H1 (cell line): Measurements from ENCODE around the gene CNIH3. TPM values are rescaled to one million over a fixed set of nuclear protein-coding genes. Genes with fewer than 3 reads are reported as not detected.

Experiments used
- CTCF ChIA-PET: fragments of 300-600 bp; sonication (Branson Sonifier 250); formaldehyde crosslinking; loops from one replicate; lab custom pipeline; 2021; ENCODE audit not compliant: partially characterized antibody; lab: Charles Lee
- POLR2A ChIA-PET: fragments of 300-600 bp; sonication (Branson Sonifier 250); formaldehyde crosslinking; loops from one replicate; lab custom pipeline; 2021; ENCODE audit warnings: inconsistent platforms; ENCODE audit not compliant: partially characterized antibody; lab: Charles Lee
- DNase-seq, 2 experiments: peaks; one replicate each; pipeline versions ENCODE4 v3.0.0 to v3.0.0-alpha.2; 2010 to 2022; ENCODE audit warnings: low spot score in 2 of 2, low read depth in 1 of 2, mixed read lengths in 1 of 2
- FAIRE-seq: peaks from 2 replicates; lab custom pipeline; 2011; peaks lifted over from hg19 to GRCh38; lab: Jason Lieb, UNC
- H2AFZ ChIP-seq: 2 replicates; pipeline ENCODE4 v1.8.1; 2012; ENCODE audit warnings: low read length, inconsistent platforms
- H2AK5ac ChIP-seq: 2 replicates; pipeline ENCODE4 v1.6.1; 2013; ENCODE audit warnings: low read depth, low read length
- H2BK120ac ChIP-seq: replicated peaks from 2 replicates; pipeline ENCODE3; 2013; ENCODE audit warnings: low read depth, low read length, inconsistent platforms
- H2BK12ac ChIP-seq: 2 replicates; pipeline ENCODE4 v1.6.1; 2013; ENCODE audit warnings: low read depth, low read length
- H2BK15ac ChIP-seq: 2 replicates; pipeline ENCODE4 v1.6.1; 2013; ENCODE audit warnings: low read length
- H2BK20ac ChIP-seq: 2 replicates; pipeline ENCODE4 v1.6.1; 2013; ENCODE audit warnings: low read length
- H2BK5ac ChIP-seq: 2 replicates; pipeline ENCODE4 v1.6.1; 2013; ENCODE audit warnings: low read depth, low read length
- H3K14ac ChIP-seq: 2 replicates; pipeline ENCODE4 v1.6.1; 2013; ENCODE audit warnings: inconsistent platforms; ENCODE audit not compliant: insufficient read length
- H3K18ac ChIP-seq: 2 replicates; pipeline ENCODE4 v1.6.1; 2013; ENCODE audit warnings: low read length; ENCODE audit errors: extremely low read depth
- H3K23ac ChIP-seq: 2 replicates; pipeline ENCODE4 v1.6.1; 2013; ENCODE audit warnings: inconsistent platforms; ENCODE audit not compliant: insufficient read length
- H3K23me2 ChIP-seq: 2 replicates; pipeline ENCODE4 v1.6.1; 2013; ENCODE audit warnings: low read depth, low read length
- H3K27ac ChIP-seq: 2 replicates; pipeline ENCODE4 v1.6.1; 2011; ENCODE audit warnings: low read depth, low read length, inconsistent platforms
- H3K27me3 ChIP-seq, 4 experiments: replicated peaks in 1 of 4; 1 replicate in 1 of 4; 2 replicates in 3 of 4; pipeline versions ENCODE4 v1.6.1 to v1.8.1; 2011 to 2013; ENCODE audit warnings: low read length in 3 of 4, mild to moderate bottlenecking in 3 of 4, inconsistent platforms in 2 of 4, mixed read lengths in 2 of 4, moderate library complexity in 1 of 4; ENCODE audit not compliant: control insufficient read depth in 3 of 4, insufficient read depth in 3 of 4; ENCODE audit errors: extremely low read depth in 1 of 4
- H3K36me3 ChIP-seq, 4 experiments: 2 replicates each; pipeline versions ENCODE4 v1.6.1 to v1.8.1; 2011 to 2013; ENCODE audit warnings: mild to moderate bottlenecking in 4 of 4, low read length in 3 of 4, moderate library complexity in 2 of 4, control low read depth in 1 of 4, inconsistent platforms in 1 of 4; ENCODE audit not compliant: insufficient read depth in 4 of 4, control insufficient read depth in 2 of 4
- H3K4ac ChIP-seq: replicated peaks from 2 replicates; pipeline ENCODE3; 2013; ENCODE audit warnings: low read length, low read depth, mixed read lengths, inconsistent platforms; ENCODE audit not compliant: insufficient read length
- H3K4me1 ChIP-seq, 4 experiments: replicated peaks in 1 of 4; 1 replicate in 1 of 4; 2 replicates in 3 of 4; pipeline versions ENCODE4 v1.6.1 to v1.8.1; 2011 to 2013; ENCODE audit warnings: low read length in 3 of 4, inconsistent platforms in 2 of 4, mixed read lengths in 1 of 4; ENCODE audit not compliant: insufficient read depth in 4 of 4, control insufficient read depth in 3 of 4
- H3K4me2 ChIP-seq, 2 experiments: 2 replicates each; pipeline versions ENCODE4 v1.6.1 to v1.8.1; 2011 to 2013; ENCODE audit warnings: low read depth in 2 of 2, low read length in 2 of 2, control low read depth in 1 of 2, inconsistent platforms in 1 of 2, mild to moderate bottlenecking in 1 of 2; ENCODE audit not compliant: insufficient read depth in 1 of 2
- H3K4me3 ChIP-seq, 4 experiments: fragments of 200-600, 300-600 bp in 1 of 4; sonication (generic), shearing (Covaris generic), sonication (Bioruptor Twin) in 1 of 4; 2 replicates each; pipeline versions ENCODE4 v1.5.1 to v1.8.1; 2011 to 2016; ENCODE audit warnings: low read length in 4 of 4, low read depth in 3 of 4, control low read depth in 2 of 4, inconsistent platforms in 2 of 4, mild to moderate bottlenecking in 2 of 4, mixed read lengths in 1 of 4, moderate library complexity in 1 of 4; ENCODE audit not compliant: insufficient read depth in 2 of 4; ENCODE audit errors: extremely low read depth in 1 of 4
- H3K56ac ChIP-seq: replicated peaks from 2 replicates; pipeline ENCODE3; 2013; ENCODE audit warnings: low read depth, mild to moderate bottlenecking, mixed read lengths, low read length, inconsistent platforms; ENCODE audit not compliant: insufficient read length
- H3K79me1 ChIP-seq: 2 replicates; pipeline ENCODE4 v1.6.1; 2013; ENCODE audit warnings: low read depth, low read length, control low read depth
- H3K79me2 ChIP-seq, 2 experiments: 2 replicates each; pipeline versions ENCODE4 v1.6.1 to v1.8.1; 2012 to 2013; ENCODE audit warnings: low read length in 2 of 2, mild to moderate bottlenecking in 2 of 2, inconsistent platforms in 1 of 2; ENCODE audit not compliant: insufficient read depth in 2 of 2, control insufficient read depth in 1 of 2
- H3K9ac ChIP-seq, 4 experiments: replicated peaks in 1 of 4; 1 replicate in 1 of 4; 2 replicates in 3 of 4; pipeline versions ENCODE4 v1.6.1 to v1.8.1; 2011 to 2013; ENCODE audit warnings: low read depth in 3 of 4, low read length in 3 of 4, control low read depth in 2 of 4, mild to moderate bottlenecking in 2 of 4, moderate library complexity in 2 of 4, inconsistent platforms in 1 of 4; ENCODE audit errors: extremely low read depth in 1 of 4
- H3K9me3 ChIP-seq, 2 experiments: 2 replicates each; pipeline versions ENCODE4 v1.6.1 to v1.8.1; 2012 to 2013; ENCODE audit warnings: mild to moderate bottlenecking in 2 of 2, moderate library complexity in 2 of 2, control low read depth in 1 of 2, inconsistent platforms in 1 of 2, low read depth in 1 of 2, low read length in 1 of 2, mixed read lengths in 1 of 2; ENCODE audit not compliant: insufficient read depth in 2 of 2
- H4K20me1 ChIP-seq, 2 experiments: replicated peaks in 1 of 2; 2 replicates each; pipeline versions ENCODE3 to v1.8.1; 2011 to 2013; ENCODE audit warnings: inconsistent platforms in 2 of 2, low read length in 2 of 2, mild to moderate bottlenecking in 1 of 2; ENCODE audit not compliant: insufficient read depth in 2 of 2, control insufficient read depth in 1 of 2
- H4K5ac ChIP-seq: 2 replicates; pipeline ENCODE4 v1.6.1; 2013; ENCODE audit warnings: low read length, low read depth, mixed read lengths, inconsistent platforms; ENCODE audit not compliant: insufficient read length
- H4K8ac ChIP-seq: 2 replicates; pipeline ENCODE4 v1.8.0; 2013; ENCODE audit warnings: mild to moderate bottlenecking, moderate library complexity, low read length, inconsistent platforms; ENCODE audit not compliant: insufficient read depth; ENCODE audit errors: extremely low read depth
- H4K91ac ChIP-seq: replicated peaks from 2 replicates; pipeline ENCODE3; 2013; ENCODE audit warnings: low read length, mixed read lengths, inconsistent platforms; ENCODE audit not compliant: insufficient read length
- BRCA1 ChIP-seq: IDR thresholded peaks from 2 replicates; pipeline ENCODE4 v1.6.1; 2012; ENCODE audit warnings: low read depth, low read length, improper control_type of control experiment
- MAFK ChIP-seq: IDR thresholded peaks from 2 replicates; pipeline ENCODE4 v1.6.1; 2012; ENCODE audit warnings: low read depth, mild to moderate bottlenecking, improper control_type of control experiment, low read length
- PHF8 ChIP-seq: fragments of 200-600 bp; sonication (generic); conservative IDR thresholded peaks from 2 replicates; pipeline ENCODE4 v1.7.1; 2012; ENCODE audit warnings: low read depth, mild to moderate bottlenecking, inconsistent platforms, low read length, moderate library complexity
- SUZ12 ChIP-seq: fragments of 200-600 bp; sonication (generic); IDR thresholded peaks from 2 replicates; pipeline ENCODE4 v1.6.1; 2012; ENCODE audit warnings: mild to moderate bottlenecking, inconsistent platforms, low read length, moderate library complexity, mixed read lengths
- WGBS, 2 experiments: shearing (Covaris generic) in 1 of 2; methylation state at CpG; one replicate each; pipeline versions ENCODE4 v1.1.6 to v1.1.7; 2013 to 2015; ENCODE audit warnings: low lambda C conversion rate in 2 of 2, mixed read lengths in 2 of 2, inconsistent platforms in 1 of 2, low coverage in 1 of 2, missing lambda C conversion rate in 1 of 2; ENCODE audit not compliant: insufficient replicate concordance in 2 of 2, insufficient coverage in 1 of 2, insufficient read length in 1 of 2; ENCODE audit errors: extremely low coverage in 1 of 2, missing lambda C conversion rate in 1 of 2; 5-methylcytosine and 5-hydroxymethylcytosine counted together
- polyA plus RNA-seq, 7 experiments: library from polyadenylated mRNA; depleted of rRNA in 3 of 7; stranded (reverse) in 5 of 7; unstranded in 2 of 7; fragments of >200 nt in 5 of 7; fragments of 200-250 nt in 2 of 7; gene quantifications; 1 replicate in 5 of 7; 2 replicates in 1 of 7; 4 replicates in 1 of 7; pipeline versions ENCODE4 v1.2.1 to v1.2.3, GENCODE V29; 2011 to 2013; ENCODE audit warnings: missing spikeins in 2 of 7, mixed read lengths in 2 of 7
- total RNA-seq: library from RNA; stranded (reverse); fragmentation: NEBNext Ultra II Directional; extraction: Animal tissue kit (Norgen Biotek cat#: 25700); gene quantifications from 2 replicates; pipeline ENCODE4 v1.2.1, GENCODE V29; 2021

Gene CNIH3
- total and polyA plus RNA-seq, 2 of the 8 experiments (the other 6 are each of a cell fraction or from before 2014, with no cell fraction given): 3.7 to 5.6 TPM

DNA sequence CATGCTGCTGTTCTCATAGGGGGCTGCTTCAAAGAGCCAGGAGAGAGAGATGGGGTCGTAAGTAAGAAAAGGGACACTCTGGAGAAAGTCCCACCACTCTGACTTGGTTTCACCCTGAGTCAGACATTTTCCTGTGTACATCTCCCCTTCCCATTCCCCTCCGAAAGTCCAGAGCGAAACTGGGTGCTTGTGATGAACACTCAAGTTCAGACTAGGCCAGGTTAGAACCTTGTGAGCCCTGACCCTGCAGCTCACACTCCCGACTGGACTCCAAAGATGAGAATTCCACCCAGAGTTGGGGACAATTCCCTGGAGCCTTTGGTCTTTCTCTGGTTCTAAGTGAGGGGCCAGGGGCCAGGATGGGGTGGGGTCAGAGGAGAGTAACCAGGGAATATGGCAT, 139.5 kb downstream of the CNIH3 start:
- no peak overlapping the region for H3K4me2 ChIP-seq
- no peak overlapping the region for H2BK5ac ChIP-seq
- no peak overlapping the region for H2BK20ac ChIP-seq
- POLR2A ChIA-PET: no interaction called here
- no peaks in the 10 kb centered on the region for H4K20me1 ChIP-seq
- 81% methylated on average over 4 of the region's 4 CpGs; no CpG with 5 or more reads in 1 of the 2 experiments for WGBS, 2 experiments
- no peak overlapping the region for H4K8ac ChIP-seq
- H3K18ac ChIP-seq: no peak overlapping the region; the same call in 1 of the 2 replicates
- no peaks in the 10 kb centered on the region for H3K79me2 ChIP-seq
- CTCF ChIA-PET: interaction anchor here (1.2 to 2.0 kb wide), 4 partner anchors 19 to 242 kb away, joined by 3 to 8 read pairs (median 4); no protein-coding TSS in a partner anchor
- no peak overlapping the region for H4K5ac ChIP-seq
- peaks cover 0 to 5% (median 2%) of the 10 kb centered on the region in 4 experiments; a peak in 4 of 7 replicates for H3K4me1 ChIP-seq
- H3K14ac ChIP-seq: no peak overlapping the region
- FAIRE-seq (no peak), DNase-seq (no peak)
- no peak overlapping the region; the same call in 1 of the 2 replicates for H2BK12ac ChIP-seq
- TF ChIP-seq BRCA1 (no peak), SUZ12 (no peak), PHF8 (no peak), MAFK (no peak)
- H3K9me3 ChIP-seq: 0 out of 4 replicates have a peak, but pooled peaks cover 0 to 3% of the 10 kb centered on the region in 2 experiments
- no peak overlapping the region for H2BK120ac ChIP-seq
- H2AFZ ChIP-seq: no peak overlapping the region
- H3K23ac ChIP-seq: no peak overlapping the region
- no peak overlapping the region for H3K9ac ChIP-seq
- no peak overlapping the region for H4K91ac ChIP-seq
- no peak overlapping the region for H3K4me3 ChIP-seq
- no peak overlapping the region for H3K56ac ChIP-seq
- H3K36me3 ChIP-seq: no peaks in the 10 kb centered on the region
- H3K4ac ChIP-seq: no peak overlapping the region
- no peaks in the 10 kb centered on the region for H3K79me1 ChIP-seq
- no peak overlapping the region for H3K27ac ChIP-seq
- no peak overlapping the region; the same call in 1 of the 2 replicates for H2AK5ac ChIP-seq
- no peak overlapping the region for H2BK15ac ChIP-seq
- H3K27me3 ChIP-seq: no peaks in the 10 kb centered on the region; a peak in 1 of 7 replicates
- no peaks in the 10 kb centered on the region; the same call in 1 of the 2 replicates for H3K23me2 ChIP-seq
